HG03378 (cell line): Measurements from ENCODE around the gene GALC.

Source experiments
- ATAC-seq: cut with Tn5 transposase; IDR thresholded peaks from one replicate; pipeline ENCODE4 v1.9.1; 2021; ENCODE audit warnings: mild to moderate bottlenecking, moderate library complexity; ENCODE audit not compliant: unreplicated experiment

GALC gene

GRCh38 chr14:88008039-88008742 lies 15.2 kb upstream of the GALC start:
- ATAC-seq: no peak

GRCh38 chr14:88007608-88008007 lies 14.6 kb upstream of the GALC start:
- no peak for ATAC-seq

- ATAC-seq: peak; percentile 94
These were observed 13.2 kb upstream of the GALC start for GRCh38 chr14:88005978-88006851.

- peak; percentile 69 for ATAC-seq
These were observed 12.1 kb upstream of the GALC start, which contains the start of gene GPR65 for GRCh38 chr14:88005050-88005481. Gene GPR65 (plus strand): TSS chr14:88005135. CDS start chr14:88010848, 5,713 bp downstream.

- ATAC-seq: no peak
These were observed 11.6 kb upstream of the GALC start for GRCh38 chr14:88004506-88005036.

- ATAC-seq: no peak
These were observed 10.4 kb upstream of the GALC start for GRCh38 chr14:88003425-88003824.

- ATAC-seq: no peak
These were observed 9.6 kb upstream of the GALC start for GRCh38 chr14:88002421-88003075.

- ATAC-seq: no peak
These were observed 6.3 kb upstream of the GALC start for GRCh38 chr14:87999277-87999676.

GRCh38 chr14:87998482-87998881 lies 5.5 kb upstream of the GALC start:
- ATAC-seq: no peak

GRCh38 chr14:87996291-87996592 lies 3.3 kb upstream of the GALC start:
- ATAC-seq: no peak

GRCh38 chr14:87995500-87996290 lies 2.7 kb upstream of the GALC start:
- no peak for ATAC-seq

- ATAC-seq: peak; percentile 61
These were observed 2.0 kb upstream of the GALC start for GRCh38 chr14:87994974-87995373.

- no peak for ATAC-seq
These were observed 650 bp downstream of the GALC start for GRCh38 chr14:87992346-87992717.

GRCh38 chr14:87990682-87991081 lies 2.3 kb downstream of the GALC start:
- no peak for ATAC-seq

GRCh38 chr14:87989956-87990299 lies 3.1 kb downstream of the GALC start:
- ATAC-seq: no peak

- ATAC-seq: no peak
These were observed 3.6 kb downstream of the GALC start for GRCh38 chr14:87989221-87989955.

- no peak for ATAC-seq
These were observed 13.3 kb downstream of the GALC start for GRCh38 chr14:87979689-87980088.

- ATAC-seq: no peak
These were observed 17.3 kb downstream of the GALC start for GRCh38 chr14:87975636-87976035.

GRCh38 chr14:87971010-87971409 lies 22.0 kb downstream of the GALC start:
- peak; percentile 89 for ATAC-seq

- ATAC-seq: no peak
These were observed 25.5 kb downstream of the GALC start for GRCh38 chr14:87967496-87967895.
